HepG2 (cell line): ENCODE results near the gene RPS8. TPM values are rescaled to one million over a fixed set of nuclear protein-coding genes. Genes with fewer than 3 reads are reported as not detected.

Experiments used
- AGO1 ChIP-seq: fragments of 200-400 bp; formaldehyde crosslinking; IDR thresholded peaks from 2 replicates; pipeline ENCODE4 v1.6.1; 2017; ENCODE audit warnings: mild to moderate bottlenecking, low read depth, low read length, moderate library complexity; ENCODE audit not compliant: poor library complexity, severe bottlenecking
- HNF4G ChIP-seq, 2 experiments: sonication (generic) in 1 of 2; formaldehyde crosslinking in 1 of 2; IDR thresholded peaks; 2 replicates each; pipeline versions ENCODE4 v1.4.0 to v1.6.1; 2011 to 2020; ENCODE audit warnings: borderline replicate concordance in 2 of 2, low read depth in 2 of 2, mild to moderate bottlenecking in 2 of 2, low read length in 1 of 2, missing genetic modification reagents in 1 of 2, moderate library complexity in 1 of 2
- HOXA3 ChIP-seq: sonication (generic); formaldehyde crosslinking; IDR thresholded peaks from 2 replicates; pipeline ENCODE4 v1.5.0; 2020; ENCODE audit warnings: missing genetic modification reagents
- PAXIP1 ChIP-seq: sonication (generic); formaldehyde crosslinking; conservative IDR thresholded peaks from 2 replicates; pipeline ENCODE4 v1.4.0; 2020; ENCODE audit warnings: mild to moderate bottlenecking, missing genetic modification reagents, moderate library complexity
- SIN3B ChIP-seq: fragments of 150-350 bp; IDR thresholded peaks from 2 replicates; pipeline ENCODE4 v1.6.1; 2014; ENCODE audit warnings: low read length
- SOX13 ChIP-seq, 3 experiments: fragments of 450-650 bp in 1 of 3; sonication (generic) in 1 of 3; formaldehyde crosslinking in 1 of 3; IDR thresholded peaks in 2 of 3; conservative IDR thresholded peaks in 1 of 3; 2 replicates each; pipeline versions ENCODE4 v1.5.0 to v1.6.1; 2016 to 2020; ENCODE audit warnings: antibody characterized with exemption in 1 of 3, mild to moderate bottlenecking in 1 of 3, missing compliant biosample characterization in 1 of 3, missing genetic modification reagents in 1 of 3, moderate library complexity in 1 of 3
- TOE1 ChIP-seq: sonication (generic); formaldehyde crosslinking; IDR thresholded peaks from 2 replicates; pipeline ENCODE4 v1.4.0; 2020; ENCODE audit warnings: mild to moderate bottlenecking, missing genetic modification reagents
- YY1 ChIP-seq: IDR thresholded peaks from 2 replicates; pipeline ENCODE4 v1.6.1; 2011; ENCODE audit warnings: low read length, low read depth, moderate library complexity, mild to moderate bottlenecking; ENCODE audit not compliant: insufficient read depth, insufficient replicate concordance
- ZBTB3 ChIP-seq: sonication (generic); formaldehyde crosslinking; IDR thresholded peaks from 2 replicates; pipeline ENCODE4 v1.4.0; 2020; ENCODE audit warnings: low read depth, mild to moderate bottlenecking, moderate library complexity, missing genetic modification reagents, borderline replicate concordance
- ZNF280D ChIP-seq: sonication (generic); formaldehyde crosslinking; IDR thresholded peaks from 2 replicates; pipeline ENCODE4 v1.5.1; 2020; ENCODE audit warnings: mild to moderate bottlenecking, missing genetic modification reagents
- ZNF383 ChIP-seq: sonication (generic); formaldehyde crosslinking; IDR thresholded peaks from 2 replicates; pipeline ENCODE4 v1.4.0; 2020; ENCODE audit warnings: missing genetic modification reagents, mild to moderate bottlenecking, borderline replicate concordance
- ZNF772 ChIP-seq: sonication (generic); formaldehyde crosslinking; IDR thresholded peaks from 2 replicates; pipeline ENCODE4 v1.5.0; 2020; ENCODE audit warnings: mild to moderate bottlenecking, missing genetic modification reagents
- ZNF775 ChIP-seq: sonication (generic); formaldehyde crosslinking; IDR thresholded peaks from 2 replicates; pipeline ENCODE4 v1.4.0; 2020; ENCODE audit warnings: missing genetic modification reagents, mild to moderate bottlenecking, moderate library complexity, borderline replicate concordance
- ZNF784 ChIP-seq: sonication (generic); formaldehyde crosslinking; IDR thresholded peaks from 2 replicates; pipeline ENCODE4 v1.5.1; 2020; ENCODE audit warnings: missing genetic modification reagents, mild to moderate bottlenecking, borderline replicate concordance
- ZNF841 ChIP-seq: sonication (generic); formaldehyde crosslinking; IDR thresholded peaks from 2 replicates; pipeline ENCODE4 v1.8.1; 2023; ENCODE audit warnings: missing genetic modification reagents, borderline replicate concordance
- polyA plus RNA-seq, 8 experiments: library from polyadenylated mRNA; depleted of rRNA in 3 of 8; stranded (reverse) in 7 of 8; unstranded in 1 of 8; fragments of >200 nt; fragmentation: Illumina TruSeq in 4 of 8; extraction: Trizol in 4 of 8; gene quantifications; 2 replicates each; pipeline versions ENCODE4 v1.2.1 to v1.2.3, GENCODE V29; 2011 to 2016; ENCODE audit warnings: low read depth in 4 of 8, missing spikeins in 1 of 8, mixed read lengths in 1 of 8; ENCODE audit not compliant: insufficient read depth in 1 of 8
- total RNA-seq, 5 experiments: library from RNA; depleted of rRNA; stranded (reverse); fragments of >200 nt; fragmentation: Illumina TruSeq; extraction: Trizol; gene quantifications; 2 replicates each; pipeline ENCODE4 v1.2.3, GENCODE V29; 2016; ENCODE audit warnings: low read depth in 1 of 5
- TF ChIP-seq, protein P1 (sequence below): sonication (generic); formaldehyde crosslinking; IDR thresholded peaks from 2 replicates; pipeline ENCODE4 v1.4.0; 2020; ENCODE audit warnings: mild to moderate bottlenecking, low read depth, missing genetic modification reagents

RPS8 gene
- total and polyA plus RNA-seq, 2 of the 13 experiments (the other 11 are each of a cell fraction or from before 2014, with no cell fraction given) = 2,628 to 2,822 TPM

DNA sequence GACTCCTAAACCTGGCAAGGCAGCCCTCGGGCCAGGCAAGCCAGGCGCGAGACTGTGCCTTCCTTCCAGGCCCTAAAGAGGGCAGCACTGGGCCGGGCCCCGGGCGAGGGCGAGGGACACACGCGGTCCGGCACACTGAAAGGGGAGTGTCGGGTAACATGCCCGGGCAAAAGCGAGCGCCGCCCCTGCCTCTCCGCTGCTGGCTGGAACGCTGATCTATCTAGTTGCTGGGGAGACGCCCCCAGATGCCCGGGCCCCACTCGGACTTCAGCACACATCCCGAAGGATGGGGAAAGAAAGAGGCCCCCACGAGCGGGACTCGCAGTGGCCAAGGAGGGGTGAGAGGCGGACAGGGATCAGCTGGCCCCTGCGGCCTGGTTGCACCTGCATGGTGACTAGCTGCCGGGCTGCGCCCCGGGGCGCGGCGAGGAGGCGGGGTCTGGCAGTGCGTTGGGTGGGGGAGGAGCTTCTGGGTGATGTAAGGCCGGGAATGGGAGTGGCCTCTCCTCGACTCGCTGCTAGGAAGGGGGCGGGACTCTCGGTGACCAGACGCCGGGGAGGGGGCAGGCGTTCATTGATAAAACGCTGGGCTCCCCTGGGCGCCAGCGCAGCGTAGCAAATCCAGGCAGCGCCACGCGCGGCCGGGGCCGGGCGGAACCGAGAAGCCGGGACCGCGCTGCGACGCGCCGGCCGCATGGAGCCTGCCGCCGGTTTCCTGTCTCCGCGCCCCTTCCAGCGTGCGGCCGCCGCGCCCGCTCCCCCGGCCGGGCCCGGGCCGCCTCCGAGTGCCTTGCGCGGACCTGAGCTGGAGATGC is 24.6 kb downstream of the RPS8 start, which contains the start of gene PLK3 (continued):
- TF ChIP-seq AGO1 = peak; percentile 77
- peak; percentile 89; the same call in 1 of the 2 replicates for TF ChIP-seq ZBTB3
- TF ChIP-seq HOXA3 (CRISPR knock-in tag) = peak; percentile 75
- 0 out of 2 replicates have a peak, but pooled peaks have one; percentile 44 for TF ChIP-seq SIN3B
- peak; percentile 78; the same call in 1 of the 2 replicates for TF ChIP-seq ZNF383 (CRISPR knock-in tag)
- TF ChIP-seq SOX13 (IDR thresholded peaks at IDR 0.05) = peak; percentile 54
- peak in 1 of 2 experiments; percentile 30; a peak in 1 of 4 replicates for TF ChIP-seq SOX13 (CRISPR knock-in tag; conservative IDR thresholded peaks at IDR 0.05 in 1 of 2, IDR thresholded peaks at IDR 0.05 in 1 of 2)
- TF ChIP-seq ZNF775 (CRISPR knock-in tag) = peak; percentile 57; the same call in 1 of the 2 replicates
- TF ChIP-seq ZNF280D (CRISPR knock-in tag) = no peak; the same call in 1 of the 2 replicates
- peak; percentile 86 for TF ChIP-seq PAXIP1 (CRISPR knock-in tag)
- TF ChIP-seq HNF4G (IDR thresholded peaks at IDR 0.05; ENCODE audit: borderline replicate concordance, low read depth, low read length) = 0 out of 2 replicates have a peak, but pooled peaks have one; percentile 16
- TF ChIP-seq HNF4G (CRISPR knock-in tag; IDR thresholded peaks at IDR 0.05; ENCODE audit: borderline replicate concordance, low read depth) = peak; percentile 63; the same call in 1 of the 2 replicates
- no peak for TF ChIP-seq ZNF841
- TF ChIP-seq YY1 = peak; percentile 58
- no peak for TF ChIP-seq ZNF784 (CRISPR knock-in tag)
- TF ChIP-seq, protein P1, sequence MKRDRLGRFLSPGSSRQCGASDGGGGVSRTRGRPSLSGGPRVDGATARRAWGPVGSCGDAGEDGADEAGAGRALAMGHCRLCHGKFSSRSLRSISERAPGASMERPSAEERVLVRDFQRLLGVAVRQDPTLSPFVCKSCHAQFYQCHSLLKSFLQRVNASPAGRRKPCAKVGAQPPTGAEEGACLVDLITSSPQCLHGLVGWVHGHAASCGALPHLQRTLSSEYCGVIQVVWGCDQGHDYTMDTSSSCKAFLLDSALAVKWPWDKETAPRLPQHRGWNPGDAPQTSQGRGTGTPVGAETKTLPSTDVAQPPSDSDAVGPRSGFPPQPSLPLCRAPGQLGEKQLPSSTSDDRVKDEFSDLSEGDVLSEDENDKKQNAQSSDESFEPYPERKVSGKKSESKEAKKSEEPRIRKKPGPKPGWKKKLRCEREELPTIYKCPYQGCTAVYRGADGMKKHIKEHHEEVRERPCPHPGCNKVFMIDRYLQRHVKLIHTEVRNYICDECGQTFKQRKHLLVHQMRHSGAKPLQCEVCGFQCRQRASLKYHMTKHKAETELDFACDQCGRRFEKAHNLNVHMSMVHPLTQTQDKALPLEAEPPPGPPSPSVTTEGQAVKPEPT (CRISPR knock-in tag) = 0 out of 2 replicates have a peak, but pooled peaks have one; percentile 42
- peak; percentile 48; the same call in 1 of the 2 replicates for TF ChIP-seq TOE1
- TF ChIP-seq ZNF772 (CRISPR knock-in tag) = no peak; the same call in 1 of the 2 replicates
